HL-60 (cell line): ENCODE data around the gene GPR37.

Experiments
- DNase-seq, 2 experiments: peaks; one replicate each; pipeline ENCODE4 v3.0.0-alpha.2; 2010 to 2020; ENCODE audit warnings: low read depth in 1 of 2, low spot score in 1 of 2
- H3K27ac ChIP-seq: fragments of 250-450 bp; sonication (Bioruptor Pico); replicated peaks from 2 replicates; pipeline ENCODE4 v1.5.1; 2020; ENCODE audit warnings: mild to moderate bottlenecking, moderate library complexity
- H3K27me3 ChIP-seq: fragments of 250-450 bp; sonication (Bioruptor Pico); 2 replicates; pipeline ENCODE4 v1.5.1; 2021; ENCODE audit warnings: mild to moderate bottlenecking, moderate library complexity; ENCODE audit not compliant: insufficient read depth, poor library complexity, severe bottlenecking
- H3K4me3 ChIP-seq: replicated peaks from 2 replicates; pipeline ENCODE4 v1.5.1; 2011; ENCODE audit warnings: mild to moderate bottlenecking, control low read depth, low read length; ENCODE audit not compliant: insufficient read depth
- GABPA ChIP-seq: IDR thresholded peaks from 2 replicates; pipeline ENCODE4 v1.6.1; 2012; ENCODE audit warnings: low read depth
- POLR2AphosphoS5 ChIP-seq: IDR thresholded peaks from 2 replicates; pipeline ENCODE4 v1.6.1; 2012; ENCODE audit warnings: low read depth
- REST ChIP-seq: IDR thresholded peaks from 2 replicates; pipeline ENCODE4 v1.6.1; 2012; ENCODE audit warnings: low read depth; ENCODE audit not compliant: insufficient replicate concordance
- SPI1 ChIP-seq: IDR thresholded peaks from 2 replicates; pipeline ENCODE4 v1.6.1; 2012; ENCODE audit warnings: low read depth, mild to moderate bottlenecking, borderline replicate concordance
- TF ChIP-seq, protein P1 (sequence below): IDR thresholded peaks from one replicate; pipeline ENCODE4 v1.5.1; 2011; ENCODE audit warnings: low read length, control low read depth, inconsistent platforms; ENCODE audit not compliant: insufficient read depth

Gene GPR37

GRCh38 chr7:124728610-124729009, 37.0 kb downstream of the GPR37 start:
- no peak for DNase-seq
- Histone ChIP-seq H3K27ac (no peak overlapping the region), H3K4me3 (no peak overlapping the region), H3K27me3 (no peaks in the 10 kb centered on the region)
- TF ChIP-seq, protein P1, sequence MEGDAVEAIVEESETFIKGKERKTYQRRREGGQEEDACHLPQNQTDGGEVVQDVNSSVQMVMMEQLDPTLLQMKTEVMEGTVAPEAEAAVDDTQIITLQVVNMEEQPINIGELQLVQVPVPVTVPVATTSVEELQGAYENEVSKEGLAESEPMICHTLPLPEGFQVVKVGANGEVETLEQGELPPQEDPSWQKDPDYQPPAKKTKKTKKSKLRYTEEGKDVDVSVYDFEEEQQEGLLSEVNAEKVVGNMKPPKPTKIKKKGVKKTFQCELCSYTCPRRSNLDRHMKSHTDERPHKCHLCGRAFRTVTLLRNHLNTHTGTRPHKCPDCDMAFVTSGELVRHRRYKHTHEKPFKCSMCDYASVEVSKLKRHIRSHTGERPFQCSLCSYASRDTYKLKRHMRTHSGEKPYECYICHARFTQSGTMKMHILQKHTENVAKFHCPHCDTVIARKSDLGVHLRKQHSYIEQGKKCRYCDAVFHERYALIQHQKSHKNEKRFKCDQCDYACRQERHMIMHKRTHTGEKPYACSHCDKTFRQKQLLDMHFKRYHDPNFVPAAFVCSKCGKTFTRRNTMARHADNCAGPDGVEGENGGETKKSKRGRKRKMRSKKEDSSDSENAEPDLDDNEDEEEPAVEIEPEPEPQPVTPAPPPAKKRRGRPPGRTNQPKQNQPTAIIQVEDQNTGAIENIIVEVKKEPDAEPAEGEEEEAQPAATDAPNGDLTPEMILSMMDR: no peak
- TF ChIP-seq GABPA (no peak), REST (no peak), SPI1 (no peak), POLR2AphosphoS5 (no peak)

DNA sequence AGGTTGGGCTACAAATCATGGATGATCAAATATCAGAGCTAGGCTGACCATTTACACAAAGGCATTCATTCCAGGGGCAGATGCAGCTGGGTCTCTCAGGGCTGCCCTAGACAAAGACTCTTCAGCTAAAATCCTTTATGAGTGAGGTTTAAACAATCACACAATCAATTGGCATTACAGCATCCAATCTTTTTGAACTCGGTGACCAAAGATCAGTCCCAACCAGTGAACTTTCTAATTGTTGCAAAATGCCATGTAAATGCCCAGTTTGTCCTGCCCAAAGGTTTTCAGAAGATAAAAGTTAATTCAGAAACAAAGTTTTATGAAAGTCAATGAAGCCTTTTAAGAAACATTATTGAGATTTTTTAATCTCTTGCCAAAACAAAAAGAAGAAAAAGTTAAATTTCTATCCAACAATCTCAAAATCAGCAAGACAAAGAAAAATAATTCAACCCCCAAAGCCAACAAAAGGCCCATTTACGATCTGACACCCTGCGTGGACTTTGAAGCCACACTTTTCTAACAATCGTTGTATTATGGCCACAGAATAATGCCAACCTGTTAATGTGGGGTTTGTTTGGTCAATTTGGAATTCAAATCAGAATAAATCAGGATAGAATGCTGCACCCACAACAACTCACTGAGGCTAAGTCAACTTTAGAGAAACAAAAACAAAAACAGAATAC, 40.9 kb downstream of the GPR37 start:
- DNase-seq: no peak
- Histone ChIP-seq H3K4me3 (no peak overlapping the region), H3K27ac (no peak overlapping the region), H3K27me3 (no peaks in the 10 kb centered on the region)
- TF ChIP-seq REST (no peak), GABPA (no peak), POLR2AphosphoS5 (no peak), SPI1 (no peak)
- TF ChIP-seq, protein P1: no peak

DNA sequence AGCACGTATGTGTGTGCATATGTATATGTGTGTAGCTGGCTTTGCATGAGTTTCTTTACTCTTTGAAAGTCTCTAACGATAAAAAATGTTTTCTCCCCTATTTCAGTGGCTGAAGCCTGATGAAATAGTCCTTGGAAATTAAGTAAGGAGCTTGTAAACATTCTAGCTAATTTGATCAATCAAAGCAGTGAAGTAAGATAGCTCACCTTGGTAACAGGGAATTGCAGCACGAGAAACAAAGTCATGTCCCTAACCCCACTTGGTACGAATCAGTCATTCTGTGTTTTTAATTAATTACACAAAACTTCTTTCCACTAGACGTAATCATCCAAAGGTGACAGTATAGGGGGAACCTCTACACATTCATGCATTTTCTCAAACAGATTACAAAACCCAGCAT, 41.5 kb downstream of the GPR37 start:
- no peak for DNase-seq
- TF ChIP-seq SPI1: no peak
- TF ChIP-seq, protein P1: no peak
- TF ChIP-seq POLR2AphosphoS5: no peak
- TF ChIP-seq REST: no peak
- TF ChIP-seq GABPA: no peak
- H3K27ac ChIP-seq: no peak overlapping the region
- no peaks in the 10 kb centered on the region for H3K27me3 ChIP-seq
- H3K4me3 ChIP-seq: no peak overlapping the region
